Bladder microvascular endothelial cell (primary cell): ENCODE data around the gene CST3. TPM values are rescaled to one million over a fixed set of nuclear protein-coding genes. Genes with fewer than 3 reads are reported as not detected.

Experiments used
- total RNA-seq: library from RNA; depleted of rRNA; stranded (reverse); fragments of >200 nt; gene quantifications from 2 replicates; pipeline ENCODE4 v1.2.3, GENCODE V29; 2014

The CST3 gene, protein sequence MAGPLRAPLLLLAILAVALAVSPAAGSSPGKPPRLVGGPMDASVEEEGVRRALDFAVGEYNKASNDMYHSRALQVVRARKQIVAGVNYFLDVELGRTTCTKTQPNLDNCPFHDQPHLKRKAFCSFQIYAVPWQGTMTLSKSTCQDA
- 181 and 201 TPM in 2 replicates for total RNA-seq

DNA sequence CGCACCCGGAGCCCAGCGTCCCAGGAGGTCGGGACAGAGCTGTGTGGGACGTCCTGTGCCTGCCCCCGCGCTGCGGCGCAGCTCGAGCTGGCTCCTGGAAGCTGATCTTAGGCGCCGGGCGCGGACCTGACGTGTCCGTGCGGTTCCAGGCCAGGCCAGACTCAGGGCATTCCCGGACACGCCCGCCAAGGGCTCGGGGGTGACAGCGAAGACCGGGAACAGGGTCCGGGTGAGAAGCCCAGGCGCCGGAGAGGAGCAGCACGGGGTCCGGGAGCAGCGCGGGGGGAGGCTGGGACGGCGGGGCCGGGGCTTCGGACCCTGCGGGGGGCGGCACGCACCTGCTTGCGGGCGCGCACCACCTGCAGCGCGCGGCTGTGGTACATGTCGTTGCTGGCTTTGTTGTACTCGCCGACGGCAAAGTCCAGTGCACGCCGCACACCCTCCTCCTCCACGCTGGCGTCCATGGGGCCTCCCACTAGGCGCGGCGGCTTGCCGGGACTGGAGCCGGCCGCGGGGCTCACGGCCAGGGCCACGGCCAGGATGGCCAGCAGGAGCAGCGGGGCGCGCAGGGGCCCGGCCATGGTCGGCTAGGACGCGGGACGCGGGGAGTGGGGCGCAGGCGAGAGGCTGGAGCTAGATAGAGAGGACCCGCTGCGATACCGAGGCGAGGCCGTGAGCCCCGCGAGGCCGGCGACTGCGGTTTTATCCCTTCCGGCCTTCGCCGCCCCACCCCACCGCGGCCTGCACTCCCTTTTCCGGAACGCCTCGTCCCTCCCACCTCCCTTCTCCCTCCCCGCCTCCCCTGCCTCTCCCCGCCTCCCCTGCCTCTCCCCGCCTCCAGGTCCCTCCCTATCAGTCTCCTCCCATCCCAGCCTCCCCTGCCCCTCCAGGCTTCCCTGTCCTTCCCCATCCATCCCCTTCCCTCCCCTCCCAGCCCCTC is at the start of gene CST3:
Gene CST3 (minus strand): TSS at position 674 of the 940 bp plus-strand sequence. CDS start 93 bp downstream, at position 581.

GRCh38 chr20:23605867-23606651 is 31.7 kb downstream of the CST3 start, which contains the start of gene CST9:
TSS of gene CST9 (minus strand) at chr20:23605917. CDS start at chr20:23605864, 53 bp downstream.

Other genes with a start within 250 kb of the CST3 start
- 5.0 and 13.2 TPM in 2 replicates for gene NAPB, start 216.5 kb downstream of the CST3 start, total RNA-seq
- not detected in 2 replicates for gene CSTL1, start 198.3 kb downstream of the CST3 start, total RNA-seq
- not detected in 2 replicates for gene CST11, start 185.1 kb downstream of the CST3 start, total RNA-seq
- gene CST8, start 146.8 kb downstream of the CST3 start, total RNA-seq, result not detected in 2 replicates
- not detected in 2 replicates for gene CST9L, start 69.5 kb downstream of the CST3 start, total RNA-seq
- gene CST9, start 32.0 kb downstream of the CST3 start, total RNA-seq, result not detected in 2 replicates
- not detected in 2 replicates for gene CST4, start 51.1 kb upstream of the CST3 start, total RNA-seq
- gene CST1, start 113.0 kb upstream of the CST3 start, total RNA-seq, result 0.16 TPM in 1 of 2 replicates, not detected in the other
- not detected in 2 replicates for gene CST2, start 188.8 kb upstream of the CST3 start, total RNA-seq
- not detected in 2 replicates for gene CST5, start 241.8 kb upstream of the CST3 start, total RNA-seq